ENCODE results near the gene SPRYD3. TPM values are rescaled to one million over a fixed set of nuclear protein-coding genes. Genes with fewer than 3 reads are reported as not detected.
A peak's percentile ranks its signal among the peaks of the same experiment; 100 is the strongest.

SPRYD3 gene
- total and polyA plus RNA-seq, 12 donors: 16.4 to 74.6 (median 43.1) TPM

GRCh38 chr12:53094394-53094787, 15.2 kb upstream of the SPRYD3 start:
- peak in 1 of 7 donors; percentile 18 for DNase-seq
- WGBS, 4 donors: 77 to 83% (median 82%) methylated on average over 6 of the region's 6 CpGs
- H3K4me1 ChIP-seq (replicated peaks in 1 of 2): peaks cover 0 to 26% of the 10 kb centered on the region in 2 donors
- intact Hi-C loops (cut with DNase I): no loop called here
- no peaks in the 10 kb centered on the region for H3K9me3 ChIP-seq (replicated peaks in 1 of 3)
- no peak for TF ChIP-seq CTCF (IDR thresholded peaks at IDR 0.05)
- TF ChIP-seq POLR2A (IDR thresholded peaks at IDR 0.05): no peak
- H3K4me3 ChIP-seq: no peak overlapping the region
- peak overlapping the region in 2 of 5 donors; percentile 30 to 54 for H3K27ac ChIP-seq
- H3K36me3 ChIP-seq (replicated peaks in 1 of 2): no peaks in the 10 kb centered on the region
- no peaks in the 10 kb centered on the region for H3K27me3 ChIP-seq

GRCh38 chr12:53093777-53094393, 14.7 kb upstream of the SPRYD3 start:
- DNase-seq: peak in 2 of 7 donors; percentile 33 to 57
- no peaks in the 10 kb centered on the region for H3K36me3 ChIP-seq (replicated peaks in 1 of 2)

GRCh38 chr12:53091756-53092155, 12.6 kb upstream of the SPRYD3 start:
- no peak overlapping the region for H3K4me3 ChIP-seq
- WGBS, 4 donors: 80 to 88% (median 85%) methylated on average over 6 of the region's 6 CpGs
- H3K27ac ChIP-seq: no peak overlapping the region
- DNase-seq: peak in 1 of 7 donors; percentile 10
- no peaks in the 10 kb centered on the region for H3K9me3 ChIP-seq (replicated peaks in 1 of 3)
- intact Hi-C loops (cut with DNase I): no loop called here
- no peaks in the 10 kb centered on the region for H3K4me1 ChIP-seq (replicated peaks in 1 of 2)
- no peaks in the 10 kb centered on the region for H3K36me3 ChIP-seq (replicated peaks in 1 of 2)
- TF ChIP-seq POLR2A (IDR thresholded peaks at IDR 0.05): no peak
- no peak for TF ChIP-seq CTCF (IDR thresholded peaks at IDR 0.05)
- H3K27me3 ChIP-seq: no peaks in the 10 kb centered on the region

More at GRCh38 chr12:53093777-53094393, 14.7 kb upstream of the SPRYD3 start:
- 59 to 78% (median 71%) methylated on average over 5 to 6 of the region's 6 CpGs for WGBS, 4 donors
- Histone ChIP-seq H3K27me3 (no peaks in the 10 kb centered on the region), H3K27ac (peak overlapping the region in 2 of 5 donors; percentile 30 to 54), H3K4me3 (no peak overlapping the region), H3K9me3 (replicated peaks in 1 of 3) (no peaks in the 10 kb centered on the region), H3K4me1 (replicated peaks in 1 of 2) (peaks cover 0 to 21% of the 10 kb centered on the region in 2 donors)
- TF ChIP-seq CTCF (IDR thresholded peaks at IDR 0.05) (no peak), POLR2A (IDR thresholded peaks at IDR 0.05) (no peak)
- intact Hi-C loops (cut with DNase I): no loop called here

GRCh38 chr12:53090554-53090953, 11.4 kb upstream of the SPRYD3 start:
- Histone ChIP-seq H3K9me3 (replicated peaks in 1 of 3) (no peaks in the 10 kb centered on the region), H3K36me3 (replicated peaks in 1 of 2) (no peaks in the 10 kb centered on the region), H3K27ac (no peak overlapping the region), H3K4me3 (no peak overlapping the region), H3K27me3 (no peaks in the 10 kb centered on the region), H3K4me1 (replicated peaks in 1 of 2) (no peaks in the 10 kb centered on the region)
- DNase-seq: no peak
- WGBS, 4 donors: 52 to 64% (median 58%) methylated on average over 2 of the region's 2 CpGs
- intact Hi-C loops (cut with DNase I): no loop called here
- TF ChIP-seq CTCF (IDR thresholded peaks at IDR 0.05) (no peak), POLR2A (IDR thresholded peaks at IDR 0.05) (no peak)
